H54 (cell line): ENCODE measurements around the gene AMELX.

ENCODE experiments used
- DNase-seq: peaks from one replicate; pipeline ENCODE4 v3.0.0; 2011; ENCODE audit warnings: low spot score, mixed read lengths; ENCODE audit not compliant: insufficient read length
- FAIRE-seq: peaks from 3 replicates; lab custom pipeline; 2011; peaks lifted over from hg19 to GRCh38; lab: Jason Lieb, UNC
- POLR2A ChIP-seq: IDR thresholded peaks from 2 replicates; pipeline ENCODE4 v1.6.1; 2011; ENCODE audit warnings: low read depth, mild to moderate bottlenecking, low read length

AMELX gene

DNA sequence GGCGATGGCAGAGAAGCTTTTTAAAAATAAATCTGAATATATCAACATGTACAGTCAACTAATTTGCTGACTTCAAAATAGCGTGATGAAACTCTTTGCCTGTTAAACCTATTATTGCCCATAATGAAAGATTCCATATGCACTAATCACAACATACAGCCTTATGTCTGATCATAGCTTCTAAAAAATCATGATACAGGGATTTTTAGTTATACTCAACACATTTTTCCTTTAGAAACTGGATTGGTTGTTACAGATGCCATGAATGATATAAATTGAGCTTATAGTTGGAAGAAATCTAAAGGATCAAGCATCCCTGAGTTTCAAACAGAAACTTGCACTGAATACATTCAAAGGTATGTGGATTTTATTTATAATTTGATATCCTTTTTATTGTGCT lies at the start of gene AMELX:
TSS of gene AMELX (plus strand) at position 301 of the 400 bp plus-strand sequence. CDS start 1,376 bp downstream, outside the sequence.
- no peak for FAIRE-seq
- no peak for DNase-seq
- no peak for TF ChIP-seq POLR2A

DNA sequence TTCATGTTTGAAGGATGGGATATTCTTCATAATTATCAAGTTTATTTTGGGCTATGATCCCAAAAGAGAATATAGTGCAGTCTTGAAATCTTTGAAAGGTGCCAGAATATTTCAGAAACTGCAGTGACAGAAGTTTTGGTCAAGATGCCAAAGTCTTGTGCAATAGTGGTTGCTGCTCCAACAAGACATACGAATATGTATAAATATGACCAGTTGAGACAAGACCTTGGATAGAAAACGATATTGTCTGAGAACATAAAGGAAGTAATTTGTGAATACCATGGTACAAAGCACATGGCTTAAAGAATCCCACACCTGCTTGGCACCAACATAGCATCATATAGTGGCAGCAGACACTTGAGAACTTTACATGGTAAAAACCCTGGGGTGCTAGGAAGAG lies 48.6 kb upstream of the AMELX start:
- no peak for TF ChIP-seq POLR2A
- DNase-seq (no peak), FAIRE-seq (no peak)

DNA sequence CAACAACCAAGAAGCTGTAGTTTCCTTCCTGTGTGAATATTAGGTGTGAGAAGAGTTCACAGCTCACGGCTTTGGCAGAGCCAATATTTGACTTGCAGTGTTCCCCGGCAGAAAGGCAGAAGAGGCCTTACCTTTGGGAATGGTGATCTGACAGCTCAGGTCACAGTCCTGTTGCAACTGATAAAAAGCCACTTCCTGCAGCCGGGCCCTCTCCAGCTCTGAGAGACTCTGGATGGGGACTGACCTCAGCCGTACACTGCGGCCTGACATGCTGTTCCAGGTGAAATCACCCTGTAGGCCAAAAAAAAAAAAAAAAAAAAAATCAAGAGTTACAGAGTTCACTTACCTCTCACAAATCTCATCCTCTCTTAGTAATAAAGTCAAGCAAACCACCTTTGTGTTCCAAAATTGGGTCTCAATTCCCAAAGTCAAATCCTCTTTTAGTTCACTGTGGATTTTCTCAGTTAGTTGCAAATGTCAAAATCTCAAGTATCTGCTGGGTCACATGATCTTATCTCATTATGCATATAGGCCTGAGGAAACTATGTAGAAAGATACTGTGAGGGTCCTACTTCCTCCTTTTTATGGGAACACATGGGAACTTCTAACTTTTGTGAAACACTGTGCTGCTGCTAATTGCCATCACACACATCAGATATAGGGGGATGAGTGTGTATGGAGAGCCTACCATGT lies 38.6 kb upstream of the AMELX start:
- no peak for TF ChIP-seq POLR2A
- no peak for FAIRE-seq
- no peak for DNase-seq

DNA sequence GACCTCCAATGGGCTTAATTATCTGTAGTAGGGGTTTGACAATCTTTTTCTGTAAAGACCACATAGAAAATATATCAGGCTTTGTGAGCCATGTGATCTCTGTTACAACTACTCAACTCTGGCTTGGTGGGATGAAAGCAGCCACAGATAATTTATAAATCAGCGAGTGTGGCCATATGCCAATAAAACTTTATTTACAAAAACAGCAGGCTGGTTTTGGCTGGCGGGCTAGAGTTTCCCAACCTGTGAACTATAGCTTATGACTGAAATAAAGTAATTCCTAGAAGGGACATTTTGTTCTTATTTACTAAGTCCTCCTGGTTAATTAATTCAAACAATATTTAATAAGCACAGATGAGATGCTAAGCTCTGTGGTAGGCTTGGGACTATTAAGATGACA lies 35.9 kb upstream of the AMELX start:
- DNase-seq: no peak
- no peak for FAIRE-seq
- no peak for TF ChIP-seq POLR2A

DNA sequence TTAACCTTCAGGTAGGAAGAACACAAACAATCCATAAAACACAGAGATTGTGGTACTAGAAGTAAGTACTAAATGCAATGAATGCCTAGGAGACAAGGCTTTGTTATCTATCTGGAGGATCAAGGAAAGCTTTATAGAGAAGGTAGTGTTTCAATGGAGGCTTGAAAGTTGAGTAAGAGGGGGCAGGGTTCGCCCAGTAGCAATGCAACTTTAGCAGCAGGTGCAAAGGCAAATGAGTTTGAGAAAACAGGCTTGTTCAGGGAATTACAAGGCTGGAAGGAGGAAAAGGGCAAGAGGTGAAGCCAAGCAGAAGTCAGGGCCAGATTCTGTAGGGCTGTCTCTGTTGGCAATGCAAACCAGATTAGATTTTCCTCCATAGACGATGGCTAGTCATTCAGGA lies 35.5 kb upstream of the AMELX start:
- no peak for TF ChIP-seq POLR2A
- no peak for DNase-seq
- FAIRE-seq: no peak

DNA sequence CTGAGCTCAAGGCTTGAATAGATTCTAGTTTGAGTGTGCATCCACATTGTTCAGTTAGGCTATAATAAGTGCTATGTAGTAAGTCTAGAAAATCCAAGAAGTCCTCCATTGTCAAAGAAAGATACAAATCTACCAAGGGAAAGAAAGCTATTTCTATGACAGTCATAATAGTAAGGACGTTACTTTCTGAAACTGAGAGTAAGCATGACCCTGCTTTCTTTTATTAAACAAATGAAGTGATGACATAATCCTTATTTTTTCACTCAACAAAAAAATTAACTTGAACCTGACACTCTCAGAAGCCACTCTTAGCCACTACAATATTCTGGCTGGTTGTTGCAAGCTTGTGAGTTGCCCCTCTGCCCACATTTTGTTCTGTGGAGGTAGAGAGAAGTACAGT lies 33.8 kb upstream of the AMELX start:
- TF ChIP-seq POLR2A: no peak
- DNase-seq (no peak), FAIRE-seq (no peak)

DNA sequence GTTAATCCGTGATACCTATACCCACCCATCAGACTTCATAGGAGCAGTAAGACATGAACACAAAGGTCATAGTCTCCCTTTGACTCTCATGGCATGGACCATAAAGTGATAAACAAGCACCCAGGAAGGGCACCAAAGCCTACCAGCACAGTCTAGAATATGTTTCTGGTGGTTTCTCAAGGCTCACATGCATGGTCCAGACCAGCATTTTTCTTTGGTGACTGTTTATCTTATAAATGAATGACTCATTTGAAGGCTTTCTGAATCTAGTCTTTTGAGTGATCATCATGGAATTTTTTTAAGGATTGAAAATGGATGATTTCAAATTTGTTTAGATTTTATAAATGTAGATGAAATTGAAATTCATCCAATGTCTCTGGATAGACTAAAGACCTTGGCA lies 32.0 kb upstream of the AMELX start:
- DNase-seq: no peak
- no peak for TF ChIP-seq POLR2A
- FAIRE-seq: no peak

DNA sequence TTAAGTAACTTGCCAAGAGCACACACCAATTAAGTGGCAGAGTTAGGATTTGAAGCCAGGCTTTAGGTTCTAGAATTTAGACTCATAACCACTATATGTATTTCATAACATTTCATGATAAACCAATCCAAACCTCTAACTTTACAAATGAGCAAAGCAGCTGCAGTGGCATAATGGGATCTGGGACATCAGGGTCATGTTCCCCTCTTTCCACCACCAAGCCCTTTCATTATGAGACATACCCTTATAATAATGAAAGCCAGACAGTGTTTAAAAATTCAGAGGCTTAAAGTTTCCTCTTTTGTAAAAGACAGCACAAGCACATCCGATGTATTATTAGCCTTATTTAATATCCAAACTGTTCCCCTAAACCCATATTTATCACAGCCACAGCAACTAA lies 28.3 kb upstream of the AMELX start:
- FAIRE-seq: no peak
- no peak for TF ChIP-seq POLR2A
- DNase-seq: no peak

DNA sequence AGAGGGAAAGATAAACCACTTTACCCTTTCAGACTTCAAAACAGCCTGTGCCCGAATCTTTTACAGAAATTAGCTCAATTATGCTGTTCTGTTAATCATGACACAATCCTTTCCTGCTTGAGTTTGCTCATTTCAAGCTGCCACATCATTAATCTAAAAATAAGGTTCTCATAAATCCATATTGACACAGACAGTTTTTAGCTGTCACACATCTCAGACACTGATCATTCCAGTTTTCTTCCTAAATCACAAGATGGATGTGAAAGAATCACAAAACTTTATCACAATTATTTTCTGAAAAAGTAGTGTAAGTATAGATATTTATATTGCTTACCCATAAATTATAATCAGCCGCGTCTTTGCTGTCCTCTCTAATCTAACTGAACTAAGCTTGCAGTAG lies 27.9 kb upstream of the AMELX start:
- no peak for FAIRE-seq
- no peak for DNase-seq
- no peak for TF ChIP-seq POLR2A

DNA sequence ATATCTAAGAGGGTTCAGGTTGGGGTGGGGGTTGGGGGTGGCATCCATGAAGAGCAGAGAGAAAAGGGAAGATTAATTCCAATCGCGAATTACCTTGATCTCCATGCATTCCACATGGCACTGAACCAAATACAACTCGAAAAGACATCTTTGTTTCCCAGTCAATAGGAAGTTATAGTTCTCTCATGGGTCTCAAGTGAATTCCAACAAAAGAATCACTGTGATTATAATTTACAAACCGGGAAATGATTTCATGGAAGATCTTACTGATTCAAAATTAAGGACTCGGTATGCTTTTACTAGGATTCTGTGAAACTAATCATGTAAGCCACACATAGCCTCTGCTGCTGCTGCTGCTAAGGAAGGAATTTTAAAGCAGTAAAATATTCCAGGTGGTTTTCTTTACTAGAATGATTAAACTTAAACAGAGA lies 26.6 kb upstream of the AMELX start:
- FAIRE-seq (no peak), DNase-seq (no peak)
- no peak for TF ChIP-seq POLR2A

DNA sequence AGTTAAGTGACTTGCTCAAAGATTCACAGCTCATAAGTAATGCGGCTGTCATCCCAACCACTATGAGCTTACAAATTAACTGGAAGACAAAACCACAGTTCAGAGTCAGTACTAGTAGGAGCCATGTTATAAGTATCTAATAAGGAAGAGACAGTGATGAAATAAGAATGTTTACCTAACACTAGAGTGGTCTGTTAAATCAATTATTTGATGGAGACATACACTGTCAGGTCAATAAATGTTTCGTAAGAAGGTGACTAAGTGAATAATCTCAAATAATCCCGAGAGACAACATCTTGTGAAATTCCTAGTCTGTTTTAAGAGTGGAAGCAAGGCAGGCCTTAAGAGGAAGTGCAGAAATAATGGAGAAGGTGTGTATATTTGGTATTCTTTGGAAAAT lies 25.8 kb upstream of the AMELX start:
- DNase-seq (no peak), FAIRE-seq (no peak)
- no peak for TF ChIP-seq POLR2A

DNA sequence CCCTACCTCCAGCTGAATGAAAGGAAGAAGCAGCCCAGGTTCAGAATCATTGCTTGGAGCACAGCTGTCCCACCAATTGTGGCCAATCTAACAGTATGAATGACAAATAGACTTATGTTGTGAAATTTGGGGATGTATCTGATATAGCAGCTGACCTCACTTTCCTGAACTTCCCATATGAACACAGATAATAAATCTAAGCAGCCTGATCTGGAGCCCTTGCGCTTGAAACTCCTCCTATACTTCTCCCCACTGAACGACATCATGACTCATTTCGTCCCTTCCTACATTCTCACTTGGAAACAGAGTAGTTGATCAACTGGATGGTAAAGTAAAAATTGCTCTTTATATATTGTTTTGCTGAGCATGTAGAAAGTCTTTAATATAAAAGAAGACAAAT lies 24.2 kb upstream of the AMELX start:
- DNase-seq (no peak), FAIRE-seq (no peak)
- TF ChIP-seq POLR2A: no peak

DNA sequence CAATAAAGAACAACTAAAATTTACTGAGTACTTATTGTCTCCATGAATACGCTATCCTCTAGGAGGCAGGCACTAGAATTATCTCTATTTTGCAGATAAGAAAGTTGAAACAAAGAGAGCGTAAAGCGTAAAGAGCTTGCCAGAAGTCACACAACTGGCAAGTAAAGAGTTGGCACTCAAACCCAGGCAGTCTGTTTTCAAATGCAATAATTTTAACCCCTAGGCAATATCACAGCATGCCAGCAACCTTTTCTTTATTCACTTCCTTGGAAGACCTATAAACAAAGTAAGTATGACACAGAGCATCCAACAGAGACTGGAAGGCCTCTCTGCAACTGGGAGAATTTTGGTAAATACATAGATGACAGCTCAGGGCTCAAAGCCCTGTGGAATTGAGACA lies 23.2 kb upstream of the AMELX start:
- no peak for FAIRE-seq
- DNase-seq: no peak
- TF ChIP-seq POLR2A: no peak

DNA sequence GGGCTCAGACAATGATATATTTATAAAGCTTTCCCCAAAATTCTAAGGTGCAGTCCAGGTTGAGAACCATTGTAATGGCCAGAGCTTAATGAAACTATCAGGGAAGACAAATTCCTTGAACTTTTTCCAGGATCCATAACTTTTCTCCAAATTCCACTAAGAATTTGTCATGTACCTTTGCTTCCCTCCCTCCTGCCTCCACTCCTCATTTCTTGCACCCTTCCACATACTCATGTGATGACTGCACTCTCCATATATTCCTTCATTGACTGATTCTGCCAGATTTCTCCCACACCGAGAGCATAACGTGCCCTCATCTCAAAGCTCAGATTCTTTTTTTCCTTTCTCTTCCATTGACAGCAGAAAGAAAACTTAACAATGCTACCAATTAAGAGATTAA lies 20.9 kb upstream of the AMELX start:
- no peak for DNase-seq
- no peak for TF ChIP-seq POLR2A
- FAIRE-seq: no peak

DNA sequence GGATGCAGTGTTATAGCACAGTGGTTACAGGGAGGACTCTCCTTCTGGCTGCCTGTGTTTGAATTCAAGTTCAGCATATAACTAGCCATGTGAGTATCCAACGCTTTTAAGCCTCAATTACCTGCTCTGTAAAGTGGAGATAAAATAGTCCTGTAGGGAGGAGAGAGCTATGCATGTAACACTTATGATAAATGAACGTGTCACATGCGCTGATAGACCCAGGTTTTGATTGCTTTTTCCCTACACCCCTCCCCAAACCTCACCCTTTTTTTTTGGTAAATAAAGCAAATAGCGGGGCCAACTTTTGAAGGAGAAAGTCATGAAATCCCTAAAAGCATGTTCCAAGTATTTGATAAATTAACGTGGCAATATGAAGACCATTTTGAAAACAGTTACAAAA lies 20.4 kb upstream of the AMELX start:
- DNase-seq (no peak), FAIRE-seq (no peak)
- no peak for TF ChIP-seq POLR2A
